HCEC 1CT (cell line): ENCODE data around the gene TMEM183A.

Experiments used
- DNase-seq: peaks from one replicate; pipeline ENCODE4 v3.0.0-alpha.2; 2017

TMEM183A gene

GRCh38 chr1:203033287-203033686, 26.1 kb downstream of the TMEM183A start:
- no peak for DNase-seq

DNA sequence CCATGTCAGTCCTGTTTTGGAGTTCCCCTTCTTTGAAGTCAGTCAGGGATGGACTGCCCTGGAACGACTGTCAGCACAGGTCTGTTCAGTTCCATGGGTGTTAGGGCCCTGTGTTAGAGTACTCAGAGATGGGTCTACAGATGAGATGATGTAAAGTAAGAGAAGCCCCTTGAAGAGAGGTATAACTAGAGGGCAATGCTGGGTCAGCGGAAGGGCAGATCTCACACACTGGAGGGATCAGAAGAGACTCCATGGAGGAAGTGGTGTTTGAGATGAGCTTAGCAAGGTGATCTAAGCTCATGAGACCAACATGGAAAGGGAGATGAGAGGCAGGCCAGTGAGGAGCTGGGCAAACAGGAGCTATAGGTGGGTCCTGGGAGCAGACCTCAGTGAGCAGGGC, 26.7 kb downstream of the TMEM183A start:
- no peak for DNase-seq

GRCh38 chr1:203034422-203035110, 27.4 kb downstream of the TMEM183A start:
- no peak for DNase-seq

GRCh38 chr1:203035111-203036000, 28.2 kb downstream of the TMEM183A start:
- no peak for DNase-seq

DNA sequence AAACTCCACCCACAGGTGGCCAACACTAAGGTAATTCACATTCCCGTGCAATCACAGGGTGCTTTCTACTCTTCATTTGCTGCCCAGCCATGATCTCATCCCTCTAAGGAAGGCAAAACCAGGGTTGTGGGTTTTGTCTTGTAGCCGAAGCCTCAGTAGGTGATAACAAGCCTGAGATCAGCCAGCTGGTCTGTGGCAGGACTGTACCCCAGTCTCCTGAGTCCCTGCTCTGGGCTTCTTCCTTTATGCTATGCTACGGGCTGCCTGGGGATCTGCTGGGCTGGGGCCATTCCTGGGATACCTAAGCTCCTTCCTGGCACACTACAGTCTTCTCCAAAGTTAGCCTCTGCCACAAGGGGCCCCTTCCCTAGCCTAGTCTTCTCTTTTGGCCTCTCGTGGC, 29.0 kb downstream of the TMEM183A start:
- no peak for DNase-seq

- no peak for DNase-seq
Observed at GRCh38 chr1:203036537-203036936, 29.4 kb downstream of the TMEM183A start.

DNA sequence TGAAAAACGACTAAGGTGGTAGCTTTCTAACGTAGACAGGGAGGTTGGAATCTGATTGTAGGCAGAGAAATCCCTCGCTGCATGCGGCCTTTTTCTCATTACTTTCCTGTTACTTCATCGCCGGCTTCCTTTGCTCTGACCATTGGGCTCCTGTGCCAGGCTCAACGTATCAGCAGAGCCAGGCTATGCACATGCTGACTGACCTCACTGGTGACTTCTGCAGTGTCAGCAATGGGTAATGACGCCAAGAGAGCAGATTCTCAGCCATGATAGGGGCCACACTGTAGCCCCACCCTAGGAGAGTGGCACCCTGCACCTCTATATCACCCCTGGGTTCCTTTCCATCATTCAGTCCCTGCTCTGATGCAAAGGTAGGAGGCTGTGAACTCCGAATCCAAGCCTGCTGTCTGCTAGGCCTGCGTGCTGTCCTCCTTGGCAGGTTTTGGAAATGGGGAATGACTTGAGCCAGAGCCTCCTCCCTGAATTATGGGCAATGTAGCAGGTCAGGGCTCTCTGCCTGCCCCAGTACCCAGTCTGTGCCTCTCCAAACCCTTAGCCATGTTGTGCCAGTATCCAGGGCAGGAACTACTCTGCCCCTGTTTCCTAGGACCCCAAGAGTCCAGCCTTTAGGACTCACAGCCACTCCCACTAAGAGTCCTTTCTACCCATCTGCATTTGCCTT, 30.5 kb downstream of the TMEM183A start:
- DNase-seq: no peak

GRCh38 chr1:203038217-203038741, 31.1 kb downstream of the TMEM183A start:
- peak; percentile 74 for DNase-seq

DNA sequence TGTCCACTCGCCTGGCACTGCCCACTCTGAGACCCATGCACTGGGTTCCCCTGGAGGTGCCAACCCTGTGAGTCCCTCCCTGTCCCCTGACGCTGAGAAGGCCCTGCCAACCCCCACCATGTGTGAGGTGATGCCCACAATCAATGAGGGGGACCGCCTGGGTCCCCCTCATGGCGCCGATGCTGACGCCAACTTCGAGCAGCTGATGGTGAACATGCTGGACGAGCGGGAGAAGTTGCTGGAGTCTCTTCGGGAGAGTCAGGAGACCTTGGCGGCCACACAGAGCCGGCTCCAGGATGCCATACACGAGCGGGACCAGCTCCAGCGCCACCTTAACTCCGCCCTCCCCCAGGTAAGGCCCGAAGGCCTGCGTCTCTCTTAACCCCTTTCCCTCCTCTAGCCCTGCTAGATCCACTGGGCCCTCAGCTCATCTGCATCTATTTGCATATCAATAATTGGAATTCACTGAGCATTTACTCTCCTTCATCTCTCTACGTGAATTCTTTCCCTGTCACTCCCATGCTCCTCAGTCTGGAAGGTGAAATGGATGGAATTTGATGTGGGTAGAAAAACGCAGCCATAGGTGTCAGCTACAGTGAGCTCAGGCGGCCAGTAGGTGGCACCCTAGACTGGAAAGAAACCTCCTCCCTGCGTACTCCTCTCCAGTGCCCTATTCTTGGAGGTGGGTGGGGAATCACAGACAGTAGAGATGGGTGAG, 31.9 kb downstream of the TMEM183A start:
- peak; percentile 58 for DNase-seq

GRCh38 chr1:203039609-203040512, 32.7 kb downstream of the TMEM183A start:
- no peak for DNase-seq

DNA sequence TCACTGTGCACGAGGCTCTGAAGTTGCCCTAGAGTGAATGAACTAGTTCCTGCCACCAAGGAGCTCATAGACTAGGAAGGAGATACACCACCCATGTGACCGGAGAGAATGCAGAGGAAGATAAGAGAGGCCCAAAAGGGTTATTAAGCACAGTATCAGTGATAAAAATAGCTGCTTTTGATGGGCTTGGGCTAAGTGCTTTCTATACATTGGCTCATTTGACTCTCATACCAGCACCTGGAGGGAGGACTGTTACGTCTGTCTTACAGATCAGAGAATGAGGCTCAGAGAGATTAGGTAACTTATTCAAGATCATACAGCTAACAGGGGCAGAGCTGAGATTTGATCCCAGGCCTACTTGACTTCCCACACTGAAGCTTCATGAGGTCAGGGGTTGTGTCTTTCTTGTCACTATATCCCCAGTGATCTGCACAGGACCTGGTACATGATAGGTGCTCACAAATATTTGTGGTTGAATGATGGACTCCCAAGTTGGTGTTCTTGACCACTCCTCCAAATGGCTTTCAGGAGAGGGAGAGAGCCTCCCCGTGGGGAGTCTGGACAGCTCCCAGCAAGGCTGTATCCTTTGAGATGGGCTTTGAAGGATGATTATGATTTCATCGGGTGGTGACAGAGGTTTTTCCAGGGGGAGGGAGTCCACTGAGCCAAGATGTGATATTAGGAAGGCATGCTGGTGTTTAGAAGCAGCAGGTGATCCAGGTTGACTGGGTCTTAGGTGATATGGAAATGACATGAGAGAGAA, 33.5 kb downstream of the TMEM183A start:
- DNase-seq: no peak

DNA sequence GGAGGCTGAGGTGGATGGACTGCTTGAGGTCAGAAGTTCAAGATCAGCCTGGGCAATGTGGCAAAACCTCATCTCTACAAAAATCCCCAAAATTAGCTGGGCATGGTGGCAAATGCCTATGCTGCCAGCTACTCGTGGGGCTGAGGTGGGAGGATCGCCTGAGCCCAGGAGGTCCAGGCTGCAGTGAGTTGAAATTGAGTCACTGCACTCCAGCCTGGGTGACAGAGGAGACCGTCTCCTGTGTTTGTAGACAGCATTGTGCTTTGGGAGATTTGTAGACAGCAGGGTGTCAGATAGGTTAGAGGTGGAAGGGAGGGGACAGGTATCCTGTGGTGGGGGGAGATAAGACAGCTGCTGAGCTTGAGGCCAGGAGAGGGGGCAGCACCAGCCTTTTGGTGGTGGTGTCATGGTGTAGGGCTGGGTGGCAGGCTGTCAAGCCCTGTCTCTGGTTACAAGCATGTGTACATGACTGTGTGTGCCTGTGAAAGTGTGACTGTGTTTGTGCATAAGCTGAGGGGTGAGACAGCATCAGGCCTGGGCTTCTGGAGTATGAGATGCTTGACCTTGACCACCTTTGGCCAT, 34.3 kb downstream of the TMEM183A start:
- DNase-seq: peak; percentile 15

DNA sequence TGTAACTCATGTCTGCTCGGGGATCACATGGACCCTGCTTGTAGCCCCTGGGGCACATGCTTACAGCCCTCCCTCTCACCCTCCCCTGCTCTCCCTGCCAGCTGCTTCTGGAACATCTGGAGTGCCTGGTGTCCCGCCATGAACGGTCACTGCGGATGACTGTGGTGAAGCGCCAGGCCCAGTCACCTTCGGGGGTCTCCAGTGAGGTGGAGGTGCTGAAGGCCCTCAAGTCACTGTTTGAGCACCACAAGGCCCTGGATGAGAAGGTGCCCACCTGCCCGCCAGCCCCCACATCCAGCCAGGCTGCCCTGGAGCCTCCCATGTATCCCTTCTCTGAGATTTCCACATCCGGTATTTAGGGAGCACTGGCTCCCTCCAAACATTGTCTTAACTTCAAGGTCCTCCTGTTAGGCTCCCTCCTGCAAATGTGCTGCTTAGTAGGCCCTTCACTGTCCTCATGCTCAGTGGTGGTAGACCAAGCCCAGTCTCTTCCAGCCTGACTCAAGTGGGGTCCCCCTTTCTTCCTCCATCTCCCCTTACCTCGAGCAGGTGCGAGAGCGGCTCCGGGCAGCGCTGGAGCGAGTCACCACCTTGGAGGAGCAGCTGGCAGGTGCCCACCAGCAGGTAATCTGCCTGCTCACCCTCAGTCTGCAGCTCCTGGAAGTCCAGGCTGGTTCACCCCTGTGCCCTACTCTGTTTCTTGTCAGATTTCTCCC, 36.8 kb downstream of the TMEM183A start:
- no peak for DNase-seq

GRCh38 chr1:203044546-203045250, 37.5 kb downstream of the TMEM183A start:
- DNase-seq: no peak

- DNase-seq: no peak
Observed at GRCh38 chr1:203045336-203045735, 38.2 kb downstream of the TMEM183A start.

GRCh38 chr1:203045821-203046594, 38.8 kb downstream of the TMEM183A start:
- DNase-seq: no peak

- DNase-seq: peak; percentile 84
Observed at GRCh38 chr1:203046984-203047630, 39.9 kb downstream of the TMEM183A start.

DNA sequence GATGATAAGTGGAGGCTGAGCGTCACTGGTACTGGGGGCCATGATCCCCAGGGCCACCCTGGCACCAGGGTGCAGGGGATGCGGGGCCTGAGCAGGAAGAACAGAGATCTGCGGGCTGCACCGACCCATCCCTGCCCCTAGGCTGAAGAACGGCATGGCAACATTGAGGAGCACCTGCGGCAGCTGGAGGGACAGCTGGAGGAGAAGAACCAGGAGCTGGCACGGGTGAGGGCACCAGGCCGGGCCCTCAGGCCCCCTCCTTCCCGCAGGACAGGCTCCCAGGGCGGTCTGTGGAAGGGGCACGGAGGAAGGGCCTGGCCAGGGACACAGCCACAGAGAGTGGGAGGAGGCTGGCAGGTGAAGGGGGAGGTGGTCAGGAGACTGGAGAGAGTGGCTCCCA, 40.9 kb downstream of the TMEM183A start:
- no peak for DNase-seq
